Coronary artery (tissue), 2 donors: Measurements from ENCODE around the gene XPNPEP2.

ENCODE experiments used
- DNase-seq: peaks from one replicate; pipeline ENCODE4 v3.0.0-alpha.2; 2017; ENCODE audit warnings: low spot score
- H3K27ac ChIP-seq, 2 donors: fragments of 200-600 bp; sonication (generic); one replicate each; pipeline ENCODE4 v1.5.1; 2016 to 2019
- H3K4me3 ChIP-seq: fragments of 200-600 bp; sonication (generic); 2 replicates; pipeline ENCODE4 v1.5.1; 2016; ENCODE audit warnings: mild to moderate bottlenecking, moderate library complexity
- CTCF ChIP-seq: fragments of 200-600 bp; sonication (generic); IDR thresholded peaks from one replicate; pipeline ENCODE4 v1.5.1; 2019; ENCODE audit warnings: antibody characterized with exemption

Gene XPNPEP2

DNA sequence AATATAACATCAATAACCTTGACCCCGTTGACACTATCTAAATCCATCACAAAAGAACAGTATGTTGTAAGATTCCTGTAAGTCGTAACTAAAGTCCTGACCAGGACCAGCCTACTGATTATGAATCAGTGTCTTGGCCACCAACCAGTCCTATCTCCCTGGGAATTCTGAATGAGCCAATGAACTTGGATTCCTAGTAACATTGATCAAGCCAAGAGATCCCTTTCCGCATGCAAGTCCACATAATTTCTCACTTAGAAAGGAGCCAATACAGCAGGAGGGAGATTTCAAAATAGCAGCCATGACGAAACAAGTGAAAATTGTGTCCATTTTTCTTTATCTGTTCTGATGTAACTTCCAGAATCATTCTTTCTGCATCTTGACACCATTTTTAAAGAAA lies 9.5 kb downstream of the XPNPEP2 start:
- no peak for DNase-seq
- no peak overlapping the region for H3K4me3 ChIP-seq
- no peak for TF ChIP-seq CTCF
- peak overlapping the region in 1 of 2 donors; percentile 28 for H3K27ac ChIP-seq

GRCh38 chrX:129749069-129749468 lies 10.3 kb downstream of the XPNPEP2 start:
- no peak overlapping the region for H3K27ac ChIP-seq
- TF ChIP-seq CTCF = no peak
- DNase-seq = no peak
- no peak overlapping the region for H3K4me3 ChIP-seq

DNA sequence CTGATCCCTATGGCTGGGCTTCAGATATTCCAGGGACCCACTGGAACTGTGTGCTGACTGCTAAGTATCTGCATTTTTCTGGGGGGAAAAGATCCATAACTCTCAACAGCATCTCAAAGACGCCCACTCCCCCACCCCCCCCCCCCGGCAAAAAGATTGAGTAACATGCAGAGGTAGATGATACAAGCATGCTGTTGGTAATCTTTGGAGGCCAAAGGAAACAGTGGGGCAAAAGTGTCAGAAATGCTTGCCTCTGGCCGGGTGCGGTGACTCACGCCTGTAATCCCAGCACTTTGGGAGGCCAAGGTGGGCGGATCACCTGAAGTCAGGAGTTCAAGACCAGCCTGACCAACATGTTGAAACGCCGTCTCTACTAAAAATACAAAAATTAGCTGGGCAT lies 12.2 kb downstream of the XPNPEP2 start:
- no peak for DNase-seq
- no peak overlapping the region for H3K4me3 ChIP-seq
- H3K27ac ChIP-seq = no peak overlapping the region
- TF ChIP-seq CTCF = no peak

DNA sequence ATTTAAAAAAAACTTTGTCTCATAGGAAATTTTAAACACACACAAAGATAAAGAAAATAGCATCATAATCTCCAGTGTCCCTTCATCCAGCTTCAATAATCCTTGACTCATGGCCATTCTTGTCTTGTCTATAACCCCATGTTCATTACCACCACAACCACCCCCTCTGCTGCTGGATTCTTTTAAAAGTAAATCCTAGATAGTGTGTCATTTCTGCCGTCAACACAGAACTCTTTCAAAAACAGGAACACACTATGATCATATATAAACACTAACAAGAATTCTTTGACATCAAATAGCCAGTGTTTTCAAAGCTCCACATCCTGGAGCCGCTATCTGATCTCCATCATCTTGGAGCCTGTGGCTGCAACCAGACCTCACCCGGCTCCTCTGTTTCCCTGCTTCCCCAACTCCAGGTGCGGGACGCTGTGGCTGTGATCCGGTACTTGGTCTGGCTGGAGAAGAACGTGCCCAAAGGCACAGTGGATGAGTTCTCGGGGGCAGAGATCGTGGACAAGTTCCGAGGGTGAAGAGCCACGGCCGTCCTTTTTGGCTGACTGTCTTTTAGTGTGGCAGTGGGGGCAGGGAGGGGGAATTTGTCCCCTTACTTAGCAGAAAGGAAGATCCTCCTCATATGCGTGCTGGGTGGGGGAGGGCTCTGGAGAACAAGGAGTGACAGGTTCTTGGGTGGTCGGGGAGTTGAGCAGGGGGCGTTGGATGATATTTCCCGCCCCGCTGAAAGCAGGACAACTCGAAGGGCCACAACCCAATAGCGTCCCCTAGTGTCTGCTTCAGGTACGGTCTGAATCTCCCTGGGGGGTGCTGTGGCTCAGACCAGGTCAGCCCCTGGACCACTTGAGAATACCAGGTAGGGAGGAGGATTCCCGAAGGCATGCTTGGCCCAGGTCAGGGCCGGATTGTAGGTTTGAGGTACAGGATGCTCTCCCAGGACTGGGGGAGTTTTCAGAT lies 15.6 kb downstream of the XPNPEP2 start:
- no peak overlapping the region for H3K27ac ChIP-seq
- no peak for DNase-seq
- TF ChIP-seq CTCF = no peak
- H3K4me3 ChIP-seq = no peak overlapping the region

DNA sequence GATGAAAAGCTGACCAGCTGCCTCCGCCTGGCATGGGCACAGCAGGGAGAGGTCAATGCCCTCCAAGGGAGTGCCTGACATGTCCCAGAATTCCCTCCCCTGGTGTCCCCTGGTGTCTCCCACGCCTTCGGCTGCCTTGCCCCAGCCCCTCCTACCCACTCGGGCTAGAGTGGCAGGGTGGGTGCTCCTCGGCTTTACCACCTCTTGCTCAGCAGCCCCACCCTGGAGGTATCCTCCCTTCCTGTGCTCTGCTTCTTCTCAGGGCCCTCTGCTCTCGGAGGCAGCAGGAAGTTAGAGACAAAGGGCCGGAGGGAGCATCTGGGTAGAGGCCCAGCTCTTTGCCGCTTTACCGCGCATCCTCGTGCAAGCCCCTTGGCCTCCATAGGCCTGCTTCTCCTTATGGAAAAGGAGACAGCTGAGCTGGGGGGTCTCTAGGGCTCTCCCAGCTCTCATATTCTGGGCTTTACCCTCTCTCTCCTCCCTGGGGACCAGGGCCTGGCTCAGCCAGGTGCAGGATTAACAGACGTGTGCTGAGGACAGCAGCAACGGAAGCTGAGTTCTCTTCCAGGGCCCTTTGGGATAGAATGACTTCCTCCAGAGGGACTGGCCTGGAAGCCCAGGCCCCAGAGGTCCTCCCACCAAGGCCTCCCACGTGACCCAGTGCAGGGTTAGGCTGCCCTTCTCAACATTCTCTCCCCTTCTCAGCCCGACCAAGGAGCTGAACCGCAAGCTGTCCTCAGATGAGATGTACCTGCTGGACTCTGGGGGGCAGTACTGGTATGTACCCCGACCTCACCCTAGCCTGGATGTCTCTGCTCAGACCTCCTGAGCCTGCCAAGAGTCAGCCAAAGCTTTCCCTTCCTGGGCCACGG lies 17.2 kb downstream of the XPNPEP2 start:
- H3K27ac ChIP-seq = no peak overlapping the region
- no peak overlapping the region for H3K4me3 ChIP-seq
- no peak for DNase-seq
- TF ChIP-seq CTCF = no peak

- H3K4me3 ChIP-seq = no peak overlapping the region
- DNase-seq = no peak
- TF ChIP-seq CTCF = no peak
- peak overlapping the region in 1 of 2 donors; percentile 63 for H3K27ac ChIP-seq
These were observed 20.8 kb downstream of the XPNPEP2 start for GRCh38 chrX:129759576-129760061.
